ENCODE data around the gene TTC24. TPM values are rescaled to one million over a fixed set of nuclear protein-coding genes. Genes with fewer than 3 reads are reported as not detected.
A peak's percentile ranks its signal among the peaks of the same experiment; 100 is the strongest.

Gene TTC24
- total and polyA plus RNA-seq, 7 experiments from 2014 or later, result 0.97 to 10.2 (median 3.2) TPM

GRCh38 chr1:156538711-156539440 lies 40.6 kb upstream of the TTC24 start:
- no peak overlapping the region for H3K4me3 ChIP-seq (ENCODE audit: low read length)
- no peaks in the 10 kb centered on the region for H3K9me3 ChIP-seq (ENCODE audit: control insufficient read depth in 2 of 3, low read length in 3 of 3)
- Mint-ChIP-seq H3K36me3 (peaks cover 0 to 10% (median 0%) of the 10 kb centered on the region in 5 donors), H3K4me1 (peaks cover 0 to 10% (median 0%) of the 10 kb centered on the region in 7 donors), H3K9me3 (no peaks in the 10 kb centered on the region), H3K4me3 (no peak overlapping the region), H3K27ac (peak overlapping the region in 1 of 9 donors; percentile 38), H3K27me3 (no peaks in the 10 kb centered on the region)
- H3K36me3 ChIP-seq (ENCODE audit: control insufficient read depth in 2 of 3, insufficient read depth in 3 of 3, low read length in 3 of 3), result no peaks in the 10 kb centered on the region
- no peaks in the 10 kb centered on the region for H3K27me3 ChIP-seq (ENCODE audit: control insufficient read depth in 2 of 2, insufficient read depth in 2 of 2, low read length in 2 of 2)
- DNase-seq, result no peak
- ATAC-seq, result no peak
- H3K4me1 ChIP-seq (ENCODE audit: control insufficient read depth in 2 of 2, insufficient read depth in 2 of 2, low read length in 2 of 2), result no peaks in the 10 kb centered on the region
- H3K27ac ChIP-seq (ENCODE audit: low read depth, low read length), result no peak overlapping the region
- POLR2A ChIA-PET, result no interaction called here
- intact Hi-C loops (cut with micrococcal nuclease), result loop anchor here in 1 of 2 donors (5.0 kb wide), 1 partner anchor 52 kb away; no protein-coding TSS in a partner anchor
- CTCF ChIA-PET, result no interaction called here

DNA sequence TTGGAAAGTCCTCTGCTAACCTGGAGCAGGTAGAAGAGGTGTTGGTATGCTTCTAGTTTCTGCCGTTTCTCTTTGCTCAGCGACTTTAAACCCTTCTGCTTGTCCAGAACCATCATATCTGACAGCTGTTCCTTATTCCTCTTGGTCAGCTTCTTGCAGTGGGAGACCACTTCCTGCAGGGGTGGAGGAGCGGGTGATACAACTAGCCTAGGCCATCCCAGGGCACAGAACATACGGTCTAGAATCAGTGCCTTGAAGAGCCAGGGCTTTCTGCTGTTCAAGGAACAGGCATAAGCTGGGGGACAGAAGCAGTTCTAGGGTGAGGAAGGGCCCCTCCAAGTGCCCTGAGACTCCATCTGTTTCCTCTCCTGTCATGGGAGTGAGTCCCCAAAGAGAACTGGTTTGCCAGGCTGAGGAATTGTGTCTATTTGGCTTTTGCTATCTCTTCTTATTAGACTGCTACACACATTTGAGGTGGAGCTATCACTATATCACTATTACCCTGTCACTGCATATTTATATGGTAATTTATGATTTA lies 39.6 kb upstream of the TTC24 start:
- no peaks in the 10 kb centered on the region for H3K9me3 ChIP-seq (ENCODE audit: control insufficient read depth in 2 of 3, low read length in 3 of 3)
- no peak overlapping the region for H3K27ac ChIP-seq (ENCODE audit: low read depth, low read length)
- peaks cover 0 to 10% (median 0%) of the 10 kb centered on the region in 5 donors for H3K36me3 Mint-ChIP-seq
- no peak for ATAC-seq
- H3K4me1 Mint-ChIP-seq, result peaks cover 0 to 10% (median 0%) of the 10 kb centered on the region in 7 donors
- H3K9me3 Mint-ChIP-seq, result no peaks in the 10 kb centered on the region
- H3K27ac Mint-ChIP-seq, result peak overlapping the region in 1 of 9 donors; percentile 19
- H3K27me3 Mint-ChIP-seq, result no peaks in the 10 kb centered on the region
- no peaks in the 10 kb centered on the region for H3K27me3 ChIP-seq (ENCODE audit: control insufficient read depth in 2 of 2, insufficient read depth in 2 of 2, low read length in 2 of 2)
- H3K4me3 ChIP-seq (ENCODE audit: low read length), result no peak overlapping the region
- DNase-seq, result no peak
- no peak overlapping the region for H3K4me3 Mint-ChIP-seq
- POLR2A ChIA-PET, result no interaction called here
- intact Hi-C loops (cut with micrococcal nuclease), result loop anchor here in 1 of 2 donors (5.0 kb wide), 1 partner anchor 53 kb away; no protein-coding TSS in a partner anchor
- CTCF ChIA-PET, result interaction anchor here (0.5 kb wide), 1 partner anchor 68 kb away, joined by 5 read pairs; no protein-coding TSS in a partner anchor
- no peaks in the 10 kb centered on the region for H3K36me3 ChIP-seq (ENCODE audit: control insufficient read depth in 2 of 3, insufficient read depth in 3 of 3, low read length in 3 of 3)
- no peaks in the 10 kb centered on the region for H3K4me1 ChIP-seq (ENCODE audit: control insufficient read depth in 2 of 2, insufficient read depth in 2 of 2, low read length in 2 of 2)

- H3K36me3 ChIP-seq (ENCODE audit: control insufficient read depth in 2 of 3, insufficient read depth in 3 of 3, low read length in 3 of 3), result no peaks in the 10 kb centered on the region
Observed at GRCh38 chr1:156540955-156541354, 38.6 kb upstream of the TTC24 start.

DNA sequence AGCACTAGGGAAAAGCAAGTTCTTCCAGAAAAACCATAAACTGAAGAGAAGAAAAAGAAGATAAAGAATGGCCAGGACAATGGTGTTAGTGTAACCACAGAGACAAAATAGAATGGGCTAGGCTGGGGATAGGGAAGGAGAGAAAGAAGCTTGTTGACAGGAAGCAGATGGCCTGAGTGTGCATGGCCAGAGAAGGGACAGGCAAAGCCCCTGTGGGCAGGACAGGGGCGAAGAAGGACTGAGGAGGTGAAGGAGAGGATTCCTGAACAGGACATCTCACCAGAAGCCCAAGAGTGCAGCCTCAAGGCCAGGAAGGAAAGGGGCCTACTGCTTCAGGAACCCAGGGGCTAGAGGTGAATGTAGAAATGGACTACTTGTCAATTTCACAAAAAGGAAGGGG lies 36.5 kb upstream of the TTC24 start:
- H3K36me3 ChIP-seq (ENCODE audit: control insufficient read depth in 2 of 3, insufficient read depth in 3 of 3, low read length in 3 of 3), result no peaks in the 10 kb centered on the region
- no peaks in the 10 kb centered on the region for H3K9me3 ChIP-seq (ENCODE audit: control insufficient read depth in 2 of 3, low read length in 3 of 3)
- no peak overlapping the region for H3K4me3 ChIP-seq (ENCODE audit: low read length)
- Mint-ChIP-seq H3K36me3 (peaks cover 0 to 14% (median 0%) of the 10 kb centered on the region in 5 donors), H3K27ac (peak overlapping the region in 1 of 9 donors; percentile 13), H3K27me3 (no peaks in the 10 kb centered on the region), H3K9me3 (no peaks in the 10 kb centered on the region), H3K4me1 (peaks cover 0 to 12% (median 0%) of the 10 kb centered on the region in 7 donors), H3K4me3 (no peak overlapping the region)
- no peak for ATAC-seq
- POLR2A ChIA-PET, result interaction anchor here (1.0 kb wide), 1 partner anchor 18 kb away, joined by 3 read pairs; no protein-coding TSS in a partner anchor
- intact Hi-C loops (cut with micrococcal nuclease), result no loop called here
- H3K27ac ChIP-seq (ENCODE audit: low read depth, low read length), result no peak overlapping the region
- no peak for DNase-seq
- no peaks in the 10 kb centered on the region for H3K4me1 ChIP-seq (ENCODE audit: control insufficient read depth in 2 of 2, insufficient read depth in 2 of 2, low read length in 2 of 2)
- H3K27me3 ChIP-seq (ENCODE audit: control insufficient read depth in 2 of 2, insufficient read depth in 2 of 2, low read length in 2 of 2), result no peaks in the 10 kb centered on the region
- CTCF ChIA-PET, result no interaction called here

More at GRCh38 chr1:156540955-156541354, 38.6 kb upstream of the TTC24 start:
- Mint-ChIP-seq H3K27ac (no peak overlapping the region), H3K9me3 (no peaks in the 10 kb centered on the region), H3K4me1 (peaks cover 0 to 12% (median 0%) of the 10 kb centered on the region in 7 donors), H3K27me3 (no peaks in the 10 kb centered on the region), H3K4me3 (no peak overlapping the region), H3K36me3 (peaks cover 0 to 10% (median 0%) of the 10 kb centered on the region in 5 donors)
- H3K4me1 ChIP-seq (ENCODE audit: control insufficient read depth in 2 of 2, insufficient read depth in 2 of 2, low read length in 2 of 2), result no peaks in the 10 kb centered on the region
- intact Hi-C loops (cut with micrococcal nuclease), result no loop called here
- ChIA-PET POLR2A (interaction anchor here (0.7 kb wide), 1 partner anchor 37 kb away, joined by 3 read pairs; no protein-coding TSS in a partner anchor), CTCF (no interaction called here)
- H3K9me3 ChIP-seq (ENCODE audit: control insufficient read depth in 2 of 3, low read length in 3 of 3), result no peaks in the 10 kb centered on the region
- H3K4me3 ChIP-seq (ENCODE audit: low read length), result no peak overlapping the region
- H3K27ac ChIP-seq (ENCODE audit: low read depth, low read length), result no peak overlapping the region
- DNase-seq (no peak), ATAC-seq (no peak)
- H3K27me3 ChIP-seq (ENCODE audit: control insufficient read depth in 2 of 2, insufficient read depth in 2 of 2, low read length in 2 of 2), result no peaks in the 10 kb centered on the region

DNA sequence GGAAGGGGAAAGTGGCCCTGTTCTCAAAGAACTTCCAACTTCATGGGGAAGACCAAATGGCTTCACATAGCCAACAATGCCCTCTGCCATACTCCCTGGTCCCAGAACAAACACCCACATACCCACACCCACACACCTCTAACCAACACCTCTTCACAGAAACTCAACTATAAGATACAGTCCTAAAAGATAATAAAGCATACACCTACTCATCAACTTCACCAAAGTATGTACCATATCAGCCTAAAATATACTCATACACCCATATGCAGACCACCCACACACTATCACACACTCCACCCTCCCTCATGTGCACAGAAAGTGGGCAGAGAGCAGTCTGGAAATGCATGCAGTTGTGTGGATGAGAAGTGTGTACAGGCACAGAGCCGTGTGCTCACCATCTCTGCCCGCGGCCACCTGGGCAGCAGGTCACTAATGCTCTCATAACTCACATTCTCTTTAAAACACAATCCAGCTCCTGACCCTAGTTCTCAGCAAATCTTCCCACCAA lies 34.9 kb upstream of the TTC24 start:
- Mint-ChIP-seq H3K4me3 (no peak overlapping the region), H3K27me3 (no peaks in the 10 kb centered on the region), H3K4me1 (peaks cover 0 to 9% (median 0%) of the 10 kb centered on the region in 7 donors), H3K9me3 (no peaks in the 10 kb centered on the region), H3K36me3 (peaks cover 0 to 12% (median 0%) of the 10 kb centered on the region in 5 donors), H3K27ac (peak overlapping the region in 1 of 9 donors; percentile 8)
- CTCF ChIA-PET, result no interaction called here
- intact Hi-C loops (cut with micrococcal nuclease), result no loop called here
- no peak overlapping the region for H3K27ac ChIP-seq (ENCODE audit: low read depth, low read length)
- DNase-seq (no peak), ATAC-seq (no peak)
- no peaks in the 10 kb centered on the region for H3K27me3 ChIP-seq (ENCODE audit: control insufficient read depth in 2 of 2, insufficient read depth in 2 of 2, low read length in 2 of 2)
- no peaks in the 10 kb centered on the region for H3K9me3 ChIP-seq (ENCODE audit: control insufficient read depth in 2 of 3, low read length in 3 of 3)
- H3K4me3 ChIP-seq (ENCODE audit: low read length), result no peak overlapping the region
- H3K36me3 ChIP-seq (ENCODE audit: control insufficient read depth in 2 of 3, insufficient read depth in 3 of 3, low read length in 3 of 3), result no peaks in the 10 kb centered on the region
- POLR2A ChIA-PET, result no interaction called here
- H3K4me1 ChIP-seq (ENCODE audit: control insufficient read depth in 2 of 2, insufficient read depth in 2 of 2, low read length in 2 of 2), result no peaks in the 10 kb centered on the region

GRCh38 chr1:156546267-156546666 lies 33.3 kb upstream of the TTC24 start:
- Histone ChIP-seq H3K27ac (ENCODE audit: low read depth, low read length) (no peak overlapping the region), H3K4me1 (ENCODE audit: control insufficient read depth in 2 of 2, insufficient read depth in 2 of 2, low read length in 2 of 2) (no peaks in the 10 kb centered on the region), H3K36me3 (ENCODE audit: control insufficient read depth in 2 of 3, insufficient read depth in 3 of 3, low read length in 3 of 3) (no peaks in the 10 kb centered on the region), H3K4me3 (ENCODE audit: low read length) (no peak overlapping the region), H3K9me3 (ENCODE audit: control insufficient read depth in 2 of 3, low read length in 3 of 3) (no peaks in the 10 kb centered on the region), H3K27me3 (ENCODE audit: control insufficient read depth in 2 of 2, insufficient read depth in 2 of 2, low read length in 2 of 2) (no peaks in the 10 kb centered on the region)
- H3K36me3 Mint-ChIP-seq, result peaks cover 0 to 12% (median 0%) of the 10 kb centered on the region in 5 donors
- ChIA-PET POLR2A (no interaction called here), CTCF (interaction anchor here (0.7 kb wide), 1 partner anchor 742 kb away, joined by 3 read pairs; no protein-coding TSS in a partner anchor)
- no peak for ATAC-seq
- H3K4me3 Mint-ChIP-seq, result no peak overlapping the region
- intact Hi-C loops (cut with micrococcal nuclease), result no loop called here
- H3K4me1 Mint-ChIP-seq, result peaks cover 0 to 9% (median 0%) of the 10 kb centered on the region in 7 donors
- no peak overlapping the region for H3K27ac Mint-ChIP-seq
- H3K9me3 Mint-ChIP-seq, result no peaks in the 10 kb centered on the region
- DNase-seq, result no peak
- H3K27me3 Mint-ChIP-seq, result no peaks in the 10 kb centered on the region
